HG02884 (cell line): Measurements from ENCODE around the gene STK11.
"Not testable (repeated sequence)": the region's sequence is repeated elsewhere in the genome, so short reads cannot be mapped to it uniquely, and the experiment has no call there.

Experiments used
- ATAC-seq: cut with Tn5 transposase; IDR thresholded peaks from one replicate; pipeline ENCODE4 v1.9.1; 2021; ENCODE audit warnings: mild to moderate bottlenecking, moderate library complexity; ENCODE audit not compliant: unreplicated experiment

Gene STK11

DNA sequence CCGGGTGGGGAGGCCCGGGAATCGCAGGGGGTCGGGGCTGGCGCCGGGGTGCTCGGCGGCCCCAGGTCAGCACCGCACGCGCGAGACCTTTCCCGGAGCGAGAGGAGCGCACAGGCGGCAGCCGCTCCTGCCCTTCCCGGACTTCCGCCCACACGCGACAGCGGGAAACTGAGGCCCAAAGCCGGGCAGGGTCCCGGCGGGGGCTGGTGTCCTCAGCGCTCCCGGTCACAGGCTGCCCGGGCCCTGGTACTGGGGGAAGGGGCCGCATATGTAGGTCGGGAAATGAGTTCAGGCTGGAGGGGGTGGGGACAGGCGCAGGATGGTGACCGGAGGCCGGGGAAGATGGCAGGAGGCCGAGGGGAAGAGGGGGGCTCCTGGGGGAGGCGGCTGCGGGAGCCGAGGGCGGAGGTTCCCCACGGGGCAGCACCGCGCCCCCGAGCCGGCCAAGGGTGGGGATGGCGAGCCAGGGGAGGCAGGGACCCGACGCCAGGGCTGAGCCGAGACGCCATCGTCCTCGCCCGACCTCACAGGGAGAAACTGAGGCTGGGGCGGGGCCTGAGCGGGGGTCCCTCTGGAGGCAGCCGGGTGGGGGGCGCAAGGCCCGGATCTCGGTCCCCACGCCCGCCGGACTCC is 31.6 kb downstream of the STK11 start:
- no peak for ATAC-seq

- no peak for ATAC-seq
These were observed 32.3 kb downstream of the STK11 start, which contains the start of gene CBARP for GRCh38 chr19:1237754-1238368. Gene CBARP, minus strand, starts transcription at chr19:1238005. Its CDS starts 1,905 bp downstream, at chr19:1236100.

DNA sequence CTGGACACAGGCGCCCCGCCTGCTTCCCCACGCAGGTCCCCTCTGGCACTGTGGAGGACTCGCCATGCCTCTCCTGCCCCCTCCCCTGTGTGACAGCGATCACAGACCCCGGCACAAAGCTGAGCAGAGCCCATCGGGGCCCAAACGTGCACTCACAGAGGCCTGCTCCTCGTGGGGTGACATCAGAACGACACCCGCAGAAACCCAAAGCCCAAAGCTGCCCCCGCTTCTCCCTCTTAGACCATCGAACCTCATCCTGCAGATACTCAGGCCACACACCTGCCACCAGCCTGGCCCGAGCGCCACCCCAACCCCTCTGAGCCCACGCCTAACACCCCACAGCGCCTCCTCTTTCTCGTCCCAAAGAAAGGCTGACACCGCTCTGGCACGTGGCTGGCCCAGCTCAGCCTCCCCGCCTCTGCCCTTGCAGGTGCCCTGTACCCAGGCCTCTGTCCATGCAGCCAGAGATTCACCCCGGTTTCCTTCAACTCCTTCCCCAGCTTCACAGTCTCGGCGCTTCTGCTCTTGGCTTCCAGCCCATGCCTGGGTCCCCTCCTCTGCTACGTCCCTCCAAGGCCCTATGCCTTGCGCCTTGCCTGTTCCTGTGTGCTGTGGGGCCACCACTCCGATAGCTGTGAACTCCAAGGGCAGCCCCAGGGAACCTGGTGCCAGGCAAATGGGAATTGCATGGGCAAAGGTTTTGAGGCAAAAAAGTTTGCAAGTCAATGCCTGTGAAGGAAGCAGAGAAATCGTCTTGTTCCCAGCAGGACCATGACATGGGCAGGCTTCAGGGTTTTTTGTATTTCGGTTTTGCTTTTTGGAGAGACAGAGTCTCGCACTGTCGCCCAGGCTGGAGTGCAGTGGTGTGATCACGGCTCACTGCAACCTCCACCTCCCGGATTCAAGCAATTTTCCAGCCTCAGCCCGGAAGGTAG is 33.1 kb downstream of the STK11 start:
- ATAC-seq: no peak

- no peak for ATAC-seq
These were observed 33.8 kb downstream of the STK11 start for GRCh38 chr19:1239420-1239795.

DNA sequence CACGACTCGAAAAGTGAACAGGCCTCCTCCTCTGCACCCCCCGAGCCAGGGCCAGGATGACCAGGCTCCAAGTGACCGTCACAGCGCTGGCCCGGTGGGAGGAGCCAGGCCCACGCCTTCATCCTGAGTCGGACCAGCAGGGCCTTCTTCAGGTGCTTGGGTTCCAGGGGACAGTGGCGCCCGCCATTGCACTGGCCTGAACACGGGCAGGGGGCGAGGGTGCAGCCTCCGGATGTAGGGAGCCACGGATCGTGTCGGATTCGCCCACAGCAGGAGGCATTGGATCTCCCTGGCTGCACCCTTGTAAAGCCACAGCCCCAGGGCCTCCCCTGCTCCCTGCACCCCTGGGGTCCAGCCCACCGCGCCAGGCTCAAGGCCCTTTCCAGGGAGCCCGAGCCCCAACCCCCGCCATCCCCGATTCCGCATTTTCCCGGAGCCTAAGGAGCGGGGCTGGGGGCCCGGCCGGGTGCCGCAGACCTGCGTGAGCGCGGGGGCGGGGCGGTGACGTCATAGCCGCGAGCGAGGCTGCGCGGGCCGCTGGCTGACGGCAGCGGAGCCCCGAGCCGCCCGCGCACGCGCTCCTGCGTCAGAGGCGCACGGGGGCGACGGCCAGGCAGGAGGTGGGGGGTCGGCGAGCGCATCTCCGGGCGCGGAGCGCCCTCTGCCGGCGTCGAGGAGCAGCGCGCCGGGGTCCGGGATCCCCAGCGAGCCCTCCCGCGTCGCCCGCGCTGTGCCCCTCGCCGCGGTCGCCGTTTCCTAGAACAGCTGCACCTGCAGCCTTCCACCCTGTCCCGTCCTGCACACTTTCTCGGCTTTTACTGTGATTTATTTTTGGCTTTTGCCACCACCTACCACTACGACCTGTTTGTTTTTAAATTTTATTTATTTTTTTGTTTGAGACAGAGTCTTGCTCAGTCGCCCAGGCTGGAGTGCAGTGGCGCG is 34.5 kb downstream of the STK11 start:
- ATAC-seq: no peak

- no peak for ATAC-seq
These were observed 35.3 kb downstream of the STK11 start for GRCh38 chr19:1240925-1241324.

GRCh38 chr19:1241417-1242095 is 36.0 kb downstream of the STK11 start, which contains the start of gene ATP5F1D:
Gene ATP5F1D, plus strand, starts transcription at chr19:1241751. Its CDS starts 100 bp downstream, at chr19:1241851.
- ATAC-seq: no peak

DNA sequence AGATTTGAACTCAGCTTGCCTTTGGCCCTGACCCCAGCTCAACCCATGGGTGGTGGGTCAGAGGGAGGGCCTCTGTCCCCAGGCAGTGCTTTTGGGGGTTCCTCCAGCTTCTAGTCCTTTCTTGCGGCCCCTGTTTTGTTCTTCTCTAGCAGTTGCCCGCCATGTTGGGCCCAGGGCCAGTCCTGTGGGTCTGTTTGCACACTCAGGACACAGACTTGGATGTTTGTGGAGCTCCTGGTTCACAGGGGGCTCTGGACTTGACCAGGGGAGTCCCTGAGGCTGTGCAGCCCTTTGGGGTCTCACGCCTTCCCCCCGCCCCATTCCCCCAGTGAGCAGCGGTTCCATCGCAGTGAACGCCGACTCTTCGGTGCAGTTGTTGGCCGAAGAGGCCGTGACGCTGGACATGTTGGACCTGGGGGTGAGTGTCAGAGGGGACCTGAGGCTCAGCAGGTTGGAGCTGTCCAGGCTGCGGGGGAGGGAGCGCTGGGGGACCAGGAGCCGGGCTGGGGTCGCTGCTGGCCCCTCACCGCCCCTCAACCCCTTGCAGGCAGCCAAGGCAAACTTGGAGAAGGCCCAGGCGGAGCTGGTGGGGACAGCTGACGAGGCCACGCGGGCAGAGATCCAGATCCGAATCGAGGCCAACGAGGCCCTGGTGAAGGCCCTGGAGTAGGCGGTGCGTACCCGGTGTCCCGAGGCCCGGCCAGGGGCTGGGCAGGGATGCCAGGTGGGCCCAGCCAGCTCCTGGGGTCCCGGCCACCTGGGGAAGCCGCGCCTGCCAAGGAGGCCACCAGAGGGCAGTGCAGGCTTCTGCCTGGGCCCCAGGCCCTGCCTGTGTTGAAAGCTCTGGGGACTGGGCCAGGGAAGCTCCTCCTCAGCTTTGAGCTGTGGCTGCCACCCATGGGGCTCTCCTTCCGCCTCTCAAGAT is 38.5 kb downstream of the STK11 start:
- no peak for ATAC-seq

DNA sequence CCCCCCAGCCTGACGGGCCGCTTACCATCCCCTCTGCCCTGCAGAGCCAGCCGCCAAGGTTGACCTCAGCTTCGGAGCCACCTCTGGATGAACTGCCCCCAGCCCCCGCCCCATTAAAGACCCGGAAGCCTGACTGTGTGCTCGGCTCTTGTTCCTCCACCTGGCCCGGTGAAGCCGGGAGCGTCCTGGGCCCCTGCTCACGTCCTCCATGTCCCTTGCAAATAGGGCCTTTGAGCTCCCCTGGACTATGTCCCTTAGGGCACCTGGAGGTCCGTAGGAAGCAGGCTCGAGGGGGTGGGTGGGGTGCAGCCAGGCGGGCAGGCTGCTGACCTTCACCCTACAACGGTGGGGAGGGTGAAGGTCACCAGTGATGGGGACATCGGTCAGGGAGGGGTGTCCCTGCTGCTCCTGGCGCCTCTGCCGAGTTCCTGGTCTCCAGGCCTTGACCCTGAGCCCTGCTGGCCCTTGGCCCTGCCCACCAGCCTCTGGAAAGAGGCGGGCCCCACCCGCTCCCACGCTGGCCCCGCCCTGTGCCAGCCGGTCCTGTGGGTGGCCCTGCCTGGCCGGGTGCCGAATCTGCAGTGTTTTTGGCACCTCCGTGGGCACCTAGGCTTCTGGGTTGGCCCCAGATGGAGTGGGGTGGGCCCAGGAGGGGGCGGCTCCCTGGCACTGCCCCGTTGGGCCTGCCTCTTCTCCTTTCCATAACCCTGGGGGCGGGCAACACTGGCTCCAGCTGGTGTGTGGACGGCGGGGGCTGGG is 39.3 kb downstream of the STK11 start:
- no peak for ATAC-seq

DNA sequence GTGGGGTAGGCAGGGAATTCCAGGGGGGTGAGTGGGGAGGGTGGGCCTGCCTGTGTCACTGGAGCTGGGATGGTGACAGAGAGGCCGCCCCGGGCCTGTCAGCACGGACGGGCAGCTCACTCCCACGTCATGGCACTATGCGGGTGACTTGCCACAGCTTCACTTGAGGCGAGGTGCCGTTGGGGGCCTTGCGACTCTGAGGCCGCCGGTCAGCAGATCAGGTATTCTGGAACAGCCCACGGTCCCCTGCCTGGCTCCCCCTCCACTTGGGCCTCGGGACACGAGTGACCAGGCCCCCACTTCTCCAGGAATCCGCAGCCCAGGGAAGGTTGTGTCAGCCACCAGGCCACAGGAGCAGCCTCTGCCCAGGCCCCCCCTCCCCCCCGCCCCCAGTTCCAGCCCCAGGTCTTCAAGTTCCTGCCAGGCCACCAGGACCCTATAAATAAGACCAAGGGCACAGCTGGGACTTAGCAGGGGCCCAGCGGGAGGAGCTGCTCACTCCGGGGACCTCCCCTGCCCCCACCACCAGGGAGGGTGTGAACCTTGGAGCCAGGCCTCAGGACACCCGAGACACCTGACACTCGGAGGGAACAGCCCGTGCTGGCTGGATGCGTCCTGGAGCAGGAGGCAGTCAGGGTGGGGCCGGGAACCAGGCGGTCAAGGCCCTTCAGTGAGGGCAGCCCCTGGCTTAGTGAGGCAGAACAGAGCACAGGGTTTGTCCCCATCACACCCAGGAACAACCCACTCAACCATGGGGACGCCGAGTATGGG is 40.1 kb downstream of the STK11 start:
- ATAC-seq: no peak

DNA sequence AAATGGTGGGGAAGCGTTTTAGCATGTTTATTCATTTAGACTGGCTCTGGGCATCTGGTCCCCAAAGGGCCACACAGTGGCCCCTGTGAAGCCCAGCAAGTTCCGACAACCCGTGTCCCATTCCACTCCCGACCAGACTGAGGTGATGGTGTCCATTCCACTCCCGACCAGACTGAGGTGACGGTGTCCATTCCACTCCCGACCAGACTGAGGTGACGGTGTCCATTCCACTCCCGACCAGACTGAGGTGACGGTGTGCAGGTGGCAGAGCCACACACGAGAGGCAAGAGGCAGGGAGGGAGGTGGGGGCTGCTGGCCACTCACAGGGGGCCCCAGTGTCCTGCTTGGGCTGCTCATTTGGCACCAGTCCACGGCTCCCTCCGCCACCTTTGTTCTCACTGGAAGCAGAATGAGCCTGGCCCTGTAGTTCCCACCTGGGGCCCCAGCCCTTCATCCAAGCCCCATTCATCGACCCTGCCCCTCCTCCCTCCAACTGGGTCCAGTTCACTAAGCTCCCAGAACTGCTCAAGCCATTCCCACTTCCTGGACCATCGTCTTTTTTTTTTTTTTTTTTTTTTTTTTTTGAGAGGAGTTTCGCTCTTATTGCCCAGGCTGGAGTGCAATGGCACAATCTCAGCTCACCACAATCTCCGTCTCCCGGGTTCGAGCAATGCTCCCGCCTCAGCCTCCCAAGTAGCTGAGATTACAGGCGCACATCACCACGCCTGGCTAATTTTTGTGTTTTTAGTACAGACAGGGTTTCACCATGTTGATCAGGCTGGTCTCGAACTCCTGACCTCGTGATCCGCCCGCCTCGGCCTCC is 40.9 kb downstream of the STK11 start:
- not testable (repeated sequence) for ATAC-seq

- no peak for ATAC-seq
These were observed 42.2 kb downstream of the STK11 start for GRCh38 chr19:1247748-1248138.

- no peak for ATAC-seq
These were observed 42.7 kb downstream of the STK11 start, which contains the start of gene MIDN for GRCh38 chr19:1248139-1248785. Gene MIDN, plus strand, starts transcription at chr19:1248583. Its CDS starts 1,714 bp downstream, at chr19:1250297.

DNA sequence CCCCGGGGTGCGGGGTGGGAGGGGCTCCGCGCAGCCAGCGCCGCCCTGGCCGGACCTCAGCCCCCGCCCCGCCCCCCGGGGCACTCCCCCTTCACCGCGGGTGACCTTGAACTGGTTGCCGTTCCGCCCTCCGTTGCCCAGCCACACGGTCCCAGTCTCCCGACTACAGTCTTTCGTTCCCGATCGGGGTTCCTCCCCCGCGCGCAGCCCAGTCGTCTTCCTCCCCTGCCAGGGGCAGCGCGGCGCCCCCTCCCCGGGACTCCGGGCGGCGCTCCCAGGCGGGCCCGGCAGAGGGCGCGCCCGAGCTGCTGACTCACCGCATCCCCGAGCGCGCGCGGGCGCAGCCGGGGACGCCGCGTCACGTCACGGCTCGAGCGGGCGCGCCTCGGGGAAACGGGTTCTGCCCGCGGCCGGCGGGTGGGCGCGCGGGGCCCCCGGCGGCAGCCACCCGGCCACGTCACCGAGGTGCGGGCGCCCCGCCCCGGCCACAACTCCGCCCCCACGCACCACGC is 43.3 kb downstream of the STK11 start:
- ATAC-seq: no peak

DNA sequence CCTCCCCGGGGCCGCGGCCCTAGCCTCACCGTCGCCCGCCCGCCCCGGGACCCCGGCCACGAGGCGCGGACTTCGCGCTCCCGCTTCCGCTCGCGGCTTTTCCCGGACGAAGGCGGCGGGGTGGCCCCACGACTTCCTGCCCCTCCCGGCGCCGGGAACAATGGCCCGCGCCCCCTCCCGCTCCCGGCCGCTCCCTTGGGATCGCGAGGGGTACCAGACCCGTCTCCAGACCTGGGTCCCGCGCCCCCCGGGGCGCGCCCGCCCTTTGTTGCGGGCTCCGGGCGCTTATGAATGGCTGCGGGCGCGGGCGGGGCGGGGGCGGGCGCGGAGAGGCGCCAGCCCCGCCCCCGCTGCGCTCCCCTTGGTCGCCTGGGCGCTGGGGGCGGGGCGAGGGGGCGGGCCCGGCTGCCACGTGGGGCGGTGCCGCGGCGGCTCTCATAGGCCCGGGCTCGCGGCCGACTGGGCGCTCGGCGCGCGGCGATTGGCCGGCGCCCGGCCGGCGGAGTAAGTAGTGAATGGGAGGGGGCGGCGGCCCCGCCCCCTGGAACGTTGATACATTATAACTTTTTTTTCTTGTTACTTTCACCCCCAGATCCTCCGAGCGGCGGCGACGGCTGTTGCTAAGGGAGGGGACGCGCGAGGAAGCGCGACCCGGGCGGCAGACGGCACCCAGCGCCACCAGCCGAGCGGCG is 43.9 kb downstream of the STK11 start:
- ATAC-seq: no peak
